Activated CD4-positive, alpha-beta T cell treated with anti-CD3 and anti-CD28 coated beads for 36 hours (primary cell): ENCODE results near the gene SRY. TPM values are rescaled to one million over a fixed set of nuclear protein-coding genes. Genes with fewer than 3 reads are reported as not detected.

Experiments used
- total RNA-seq, 2 experiments: library from RNA; stranded (reverse); gene quantifications; one replicate each; pipeline ENCODE4 v1.2.3, GENCODE V29; 2021

The SRY gene
- total RNA-seq, 2 experiments from 2014 or later = not detected

Other genes starting within 250 kb of the SRY start
- 100 to 1,000 TPM; 286 to 350 TPM for gene RPS4Y1, start 53.9 kb upstream of the SRY start, total RNA-seq
- gene ZFY, start 147.7 kb upstream of the SRY start, total RNA-seq = 10 to 100 TPM; 12.4 to 16.6 TPM